Left hindlimb (tissue), 1 donor: Measurements from ENCODE around the gene CD27.
A peak's percentile ranks its signal among the peaks of the same experiment; 100 is the strongest.
"Not testable (repeated sequence)": the region's sequence is repeated elsewhere in the genome, so short reads cannot be mapped to it uniquely, and the experiment has no call there.

Experiments
- DNase-seq: peaks from one replicate; pipeline ENCODE4 v3.0.0-alpha.2; 2018

CD27 gene

DNA sequence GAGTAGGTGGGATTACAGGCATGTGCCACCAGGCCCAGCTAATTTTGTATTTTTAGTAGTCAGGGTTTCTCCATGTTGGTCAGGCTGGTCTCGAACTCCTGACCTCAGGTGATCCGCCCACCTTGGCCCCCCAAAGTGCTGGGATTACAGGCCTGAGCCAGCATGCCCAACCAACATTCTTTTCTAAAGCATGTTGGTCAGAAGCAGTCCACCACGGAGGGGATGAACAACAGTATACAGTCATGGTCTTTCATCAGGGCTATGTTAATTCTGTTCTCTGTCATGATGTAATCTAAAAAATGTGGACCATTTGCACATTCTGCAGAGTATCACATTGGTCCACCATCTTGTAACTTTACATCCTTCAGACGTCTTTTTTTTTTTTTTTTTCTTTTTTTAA is 44.7 kb downstream of the CD27 start:
- no peak for DNase-seq

DNA sequence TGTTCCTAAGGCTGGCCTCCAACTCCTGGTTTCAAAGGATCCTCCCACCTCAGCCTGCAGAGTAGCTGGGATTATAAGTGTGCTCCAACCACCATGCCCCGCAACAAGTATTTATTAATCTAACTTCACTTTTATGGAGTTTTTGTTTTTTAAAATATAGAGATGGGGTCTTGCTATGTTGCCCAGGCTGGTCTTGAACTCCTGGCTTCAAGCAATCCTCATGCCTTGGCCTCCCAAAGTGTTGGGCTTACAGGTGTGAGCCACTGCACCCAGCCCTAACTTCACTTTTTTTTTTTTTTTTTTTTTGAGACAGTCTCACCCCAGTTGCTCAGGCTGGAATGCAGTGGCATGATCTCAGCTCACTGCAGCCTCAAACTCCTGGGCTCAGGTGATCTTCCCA is 45.9 kb downstream of the CD27 start:
- not testable (repeated sequence) for DNase-seq

- peak; percentile 96 for DNase-seq
Measured at GRCh38 chr12:6492838-6493496, 48.2 kb downstream of the CD27 start, which contains the start of gene MRPL51. MRPL51 (minus strand) TSS chr12:6493262; CDS start chr12:6493136, 126 bp downstream.

- peak; percentile 97 for DNase-seq
Measured at GRCh38 chr12:6493497-6494257, 48.9 kb downstream of the CD27 start, which contains the start of gene NCAPD2. NCAPD2 (plus strand) TSS chr12:6494102; CDS start chr12:6495099, 997 bp downstream.

DNA sequence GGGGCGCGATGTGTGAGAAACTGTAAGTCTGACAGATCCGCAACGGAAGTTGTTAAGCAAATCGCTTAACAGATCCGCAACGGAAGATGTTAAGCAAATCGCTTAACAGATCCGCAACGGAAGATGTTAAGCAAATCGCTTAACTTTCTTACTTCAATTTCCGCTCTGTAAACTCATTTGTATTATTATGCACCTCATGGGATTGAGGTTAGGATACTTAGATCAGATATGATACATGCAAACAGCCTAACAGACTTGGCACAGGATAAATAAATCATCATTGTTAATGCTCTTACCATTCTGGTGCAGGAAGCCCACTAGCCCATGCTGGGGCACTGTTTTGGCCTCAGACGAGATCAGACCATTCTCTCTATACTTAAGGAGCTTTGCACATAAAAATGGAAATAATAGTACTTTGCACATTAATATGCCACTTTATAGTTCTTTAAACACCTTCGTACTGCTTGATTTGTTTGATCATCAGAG is 49.5 kb downstream of the CD27 start:
- no peak for DNase-seq

DNA sequence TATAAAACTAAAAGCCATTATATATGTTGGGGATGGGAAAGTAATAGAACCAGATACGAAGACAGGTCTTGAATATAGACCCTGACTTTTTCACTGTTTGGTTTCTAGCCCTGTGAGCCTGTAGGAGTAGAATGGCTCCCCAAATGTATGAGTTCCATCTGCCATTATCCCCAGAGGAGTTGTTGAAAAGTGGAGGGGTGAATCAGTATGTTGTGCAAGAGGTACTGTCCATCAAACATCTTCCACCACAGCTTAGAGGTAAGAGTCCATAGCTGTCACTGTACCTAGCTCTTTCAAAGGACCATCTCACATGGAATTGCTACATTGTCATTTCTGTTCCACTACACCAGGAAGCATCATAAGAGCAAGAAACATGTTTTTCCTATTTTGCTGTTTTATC is 50.2 kb downstream of the CD27 start:
- no peak for DNase-seq

DNA sequence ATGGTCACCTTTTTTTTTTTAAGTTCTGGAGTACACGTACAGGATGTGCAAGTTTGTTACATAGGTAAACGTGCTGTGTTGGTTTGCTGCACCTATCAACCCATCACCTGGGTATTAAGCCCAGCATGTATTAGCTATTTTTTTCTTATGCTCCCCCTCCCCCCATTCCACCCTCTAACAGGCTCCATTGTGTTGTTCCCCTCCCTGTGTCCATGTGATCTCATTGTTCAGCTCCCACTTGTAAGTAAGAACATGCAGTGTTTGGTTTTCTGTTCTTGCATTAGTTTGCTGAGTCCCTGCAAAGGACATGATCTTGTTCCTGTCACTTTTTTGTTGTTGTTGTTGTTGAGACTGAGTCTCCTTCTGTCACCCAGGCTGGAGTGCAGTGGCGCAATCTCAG is 52.5 kb downstream of the CD27 start:
- not testable (repeated sequence) for DNase-seq

GRCh38 chr12:6500466-6500865 is 55.7 kb downstream of the CD27 start:
- DNase-seq = no peak
